Measurements from ENCODE around the gene HOXB7. TPM values are rescaled to one million over a fixed set of nuclear protein-coding genes. Genes with fewer than 3 reads are reported as not detected.

Gene HOXB7
- total RNA-seq, 1 experiment from 2014 or later, result not detected

DNA sequence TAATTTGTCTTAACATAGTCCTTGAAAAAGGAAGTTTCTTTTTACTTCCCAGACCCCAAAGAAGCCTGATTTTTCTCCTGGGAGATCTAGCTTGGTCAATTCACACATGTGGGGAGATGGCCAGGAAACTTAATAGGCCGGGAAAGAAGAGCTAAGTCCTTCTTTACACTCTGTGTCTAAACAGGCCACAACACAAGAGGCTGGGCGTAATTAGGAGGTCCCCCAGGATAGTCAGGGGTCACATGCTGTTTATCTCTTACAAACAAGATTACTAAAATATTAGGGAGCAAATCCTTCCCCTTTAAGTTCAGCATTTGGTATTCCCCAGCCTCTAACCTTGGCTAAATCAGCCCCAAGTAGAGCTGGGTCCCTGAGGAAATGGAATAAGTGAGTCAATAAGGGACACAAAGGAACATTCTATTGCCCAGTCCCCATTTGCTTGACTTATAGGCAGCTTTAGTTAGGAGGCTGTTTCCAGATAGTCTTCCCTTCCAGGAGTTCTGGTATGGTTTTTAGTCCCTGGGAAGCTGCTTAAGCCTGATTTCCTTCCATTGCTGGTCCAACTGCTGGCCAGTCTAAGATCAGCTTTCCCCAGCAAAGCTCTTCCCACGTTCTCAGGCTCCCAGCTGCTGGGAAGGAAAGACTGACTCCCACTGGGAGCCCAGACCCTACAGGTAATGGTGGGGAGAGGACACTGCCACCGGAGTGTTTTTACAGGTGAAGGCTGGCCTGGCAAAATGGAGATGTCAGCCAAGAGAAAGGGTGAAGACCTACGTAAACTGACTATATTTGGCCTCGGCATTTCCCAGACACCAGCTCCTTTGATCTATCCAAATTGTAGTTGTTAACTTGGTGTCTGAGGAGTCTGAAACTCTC, 29.4 kb upstream of the HOXB7 start:
- H2BK120ac ChIP-seq (ENCODE audit: low read depth, low read length, poor library complexity, severe bottlenecking), result no peak overlapping the region
- H2BK5ac ChIP-seq (ENCODE audit: insufficient read length, low read length), result no peak overlapping the region
- Mint-ChIP-seq H3K4me1 (peaks cover 11 to 17% of the 10 kb centered on the region in 2 experiments), H3K36me3 (ENCODE audit: insufficient read depth in 1 of 3, low read depth in 3 of 3) (no peaks in the 10 kb centered on the region; a peak in 1 of 7 replicates), H3K4me3 (no peak overlapping the region), H3K27me3 (ENCODE audit: low read depth) (peaks cover 100% of the 10 kb centered on the region), H3K9me3 (peaks cover 0 to 9% of the 10 kb centered on the region in 2 experiments; a peak in 3 of 5 replicates), H3K27ac (no peak overlapping the region)
- H3K79me1 ChIP-seq (ENCODE audit: insufficient read depth, low read depth, low read length, poor library complexity, severe bottlenecking), result no peaks in the 10 kb centered on the region
- H3K9me3 ChIP-seq (ENCODE audit: control insufficient read depth, low read depth, low read length), result no peaks in the 10 kb centered on the region
- no peak overlapping the region for H3K18ac ChIP-seq (ENCODE audit: insufficient read length, low read depth, low read length)
- DNase-seq, result no peak
- no peak overlapping the region for H3K27ac ChIP-seq (ENCODE audit: insufficient read length, low read depth, low read length)
- H3K14ac ChIP-seq (ENCODE audit: insufficient read depth, low read length), result no peak overlapping the region
- H3K9ac ChIP-seq (ENCODE audit: extremely low read depth, insufficient read length, low read length), result no peak overlapping the region
- no peak overlapping the region for H2BK12ac ChIP-seq (ENCODE audit: insufficient read length, low read depth, low read length)
- H3K23ac ChIP-seq (ENCODE audit: insufficient read length, low read depth, low read length), result no peak overlapping the region
- no peak overlapping the region for H2AFZ ChIP-seq (ENCODE audit: low read length)
- no peak overlapping the region for H2BK15ac ChIP-seq (ENCODE audit: low read depth, low read length)
- no peak overlapping the region for H3K4ac ChIP-seq (ENCODE audit: low read depth, low read length)
- no peaks in the 10 kb centered on the region for H3K4me1 ChIP-seq (ENCODE audit: insufficient read depth, low read length)
- H2AK5ac ChIP-seq (ENCODE audit: insufficient read length, low read length), result no peak overlapping the region
- H3K56ac ChIP-seq (ENCODE audit: insufficient read length, low read depth, low read length), result no peak overlapping the region
- H4K91ac ChIP-seq (ENCODE audit: insufficient read length, low read depth, low read length), result no peak overlapping the region
- H3K27me3 ChIP-seq (ENCODE audit: insufficient read depth, low read length), result peaks cover 98% of the 10 kb centered on the region
- no peaks in the 10 kb centered on the region; the same call in 1 of the 2 replicates for H3K79me2 ChIP-seq (ENCODE audit: insufficient read depth, low read length)
- H4K20me1 ChIP-seq (ENCODE audit: control insufficient read depth, insufficient read depth, insufficient read length), result no peaks in the 10 kb centered on the region
- no peak overlapping the region for H3K4me2 ChIP-seq (ENCODE audit: insufficient read depth, insufficient read length, low read length)
- no peaks in the 10 kb centered on the region for H3K23me2 ChIP-seq (ENCODE audit: insufficient read length, low read depth, low read length, poor library complexity, severe bottlenecking)
- no peak overlapping the region for H4K5ac ChIP-seq (ENCODE audit: insufficient read length, low read depth, low read length)
- WGBS (ENCODE audit: extremely low coverage, insufficient read length, low lambda C conversion rate), result no CpG with 5 or more reads among the region's 6 CpGs
- TF ChIP-seq CTCF (conservative IDR thresholded peaks at IDR 0.05), result no peak
- no peak overlapping the region for H3T11ph ChIP-seq (ENCODE audit: low read length)
- no peak overlapping the region for H2BK20ac ChIP-seq (ENCODE audit: low read depth, low read length, poor library complexity, severe bottlenecking)
- H4K8ac ChIP-seq (replicated peaks; ENCODE audit: insufficient read length, low read depth, low read length), result no peak overlapping the region

Data from H9 (cell line).